ENCODE measurements around the gene SLC7A1. TPM values are rescaled to one million over a fixed set of nuclear protein-coding genes. Genes with fewer than 3 reads are reported as not detected.

Gene SLC7A1
- total and polyA plus RNA-seq, 12 donors, result 3.8 to 29.2 (median 17.4) TPM

DNA sequence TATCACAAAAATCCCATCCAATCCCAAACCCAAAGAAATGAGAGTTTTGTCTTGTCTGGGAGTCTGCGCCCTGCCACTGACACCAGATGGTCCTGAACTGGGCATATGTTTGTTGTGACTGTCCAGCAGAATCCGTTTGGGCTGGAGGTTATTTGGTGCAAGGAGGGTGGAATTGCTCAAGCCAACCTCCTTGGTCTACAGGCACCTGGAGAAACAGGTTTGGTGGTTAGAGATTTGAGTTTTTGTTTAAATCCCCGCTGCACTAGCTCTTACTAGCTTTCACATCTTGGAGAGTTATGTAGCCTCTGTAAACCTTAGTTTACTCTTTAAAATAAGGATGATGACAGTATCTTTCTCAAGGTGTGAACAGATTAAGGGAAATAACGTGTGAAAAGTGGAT, 101.7 kb downstream of the SLC7A1 start:
- H3K4me3 ChIP-seq, result no peak overlapping the region
- no peak for TF ChIP-seq CTCF (IDR thresholded peaks at IDR 0.05)
- peaks cover 0 to 25% (median 14%) of the 10 kb centered on the region in 9 donors for H3K4me1 ChIP-seq
- DNase-seq (no peak), ATAC-seq (no peak)
- H3K36me3 ChIP-seq, result peaks cover 0 to 38% (median 0%) of the 10 kb centered on the region in 9 donors
- peaks cover 0 to 4% (median 0%) of the 10 kb centered on the region in 7 donors for H3K27me3 ChIP-seq
- H3K9me3 ChIP-seq, result no peaks in the 10 kb centered on the region
- intact Hi-C loops (cut with DNase I), result no loop called here
- no peak overlapping the region for H3K27ac ChIP-seq
- 72 to 73% methylated on average over 4 of the region's 4 CpGs for WGBS, 2 donors

DNA sequence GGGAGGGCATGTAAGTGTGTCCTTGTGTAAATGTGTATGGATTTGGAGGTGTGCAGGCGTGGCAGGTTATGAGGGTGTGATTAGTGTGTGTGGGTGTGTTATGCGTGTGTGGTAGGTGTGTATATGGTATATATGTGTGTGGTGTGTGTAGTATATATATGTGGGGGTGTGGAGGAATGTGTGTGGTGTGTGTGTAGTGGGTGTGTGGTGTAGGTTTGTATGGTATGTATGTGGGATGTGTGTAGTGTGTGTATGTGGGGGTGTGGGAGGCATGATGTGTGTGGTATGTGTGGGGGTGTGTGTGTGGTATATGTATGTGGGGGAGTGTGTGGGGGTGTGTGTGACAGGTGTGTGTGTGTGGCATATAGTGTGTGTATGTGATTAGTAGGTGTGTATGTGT, 104.2 kb downstream of the SLC7A1 start:
- peaks cover 0 to 10% (median under 1%) of the 10 kb centered on the region in 9 donors for H3K4me1 ChIP-seq
- H3K27me3 ChIP-seq, result peaks cover 0 to 5% (median 0%) of the 10 kb centered on the region in 7 donors
- no peaks in the 10 kb centered on the region for H3K9me3 ChIP-seq
- ATAC-seq, result no peak
- no peak for TF ChIP-seq CTCF (IDR thresholded peaks at IDR 0.05)
- WGBS, 2 donors, result 46 to 74% methylated on average over 2 of the region's 2 CpGs
- no peak overlapping the region for H3K4me3 ChIP-seq
- no peak overlapping the region for H3K27ac ChIP-seq
- intact Hi-C loops (cut with DNase I), result no loop called here
- H3K36me3 ChIP-seq, result peaks cover 0 to 36% (median 0%) of the 10 kb centered on the region in 9 donors
- DNase-seq, result no peak

- H3K4me3 ChIP-seq, result no peak overlapping the region
- peaks cover 0 to 36% (median 0%) of the 10 kb centered on the region in 9 donors for H3K36me3 ChIP-seq
- TF ChIP-seq CTCF (IDR thresholded peaks at IDR 0.05), result no peak
- ATAC-seq (no peak), DNase-seq (no peak)
- intact Hi-C loops (cut with DNase I), result no loop called here
- WGBS, 2 donors, result 90 to 92% methylated on average over 9 of the region's 9 CpGs
- no peak overlapping the region for H3K27ac ChIP-seq
- H3K9me3 ChIP-seq, result no peaks in the 10 kb centered on the region
- H3K27me3 ChIP-seq, result peaks cover 0 to 5% (median 0%) of the 10 kb centered on the region in 7 donors
- H3K4me1 ChIP-seq, result peaks cover 0 to 2% (median 0%) of the 10 kb centered on the region in 9 donors
Observed at GRCh38 chr13:29490561-29490885, 105.0 kb downstream of the SLC7A1 start.

DNA sequence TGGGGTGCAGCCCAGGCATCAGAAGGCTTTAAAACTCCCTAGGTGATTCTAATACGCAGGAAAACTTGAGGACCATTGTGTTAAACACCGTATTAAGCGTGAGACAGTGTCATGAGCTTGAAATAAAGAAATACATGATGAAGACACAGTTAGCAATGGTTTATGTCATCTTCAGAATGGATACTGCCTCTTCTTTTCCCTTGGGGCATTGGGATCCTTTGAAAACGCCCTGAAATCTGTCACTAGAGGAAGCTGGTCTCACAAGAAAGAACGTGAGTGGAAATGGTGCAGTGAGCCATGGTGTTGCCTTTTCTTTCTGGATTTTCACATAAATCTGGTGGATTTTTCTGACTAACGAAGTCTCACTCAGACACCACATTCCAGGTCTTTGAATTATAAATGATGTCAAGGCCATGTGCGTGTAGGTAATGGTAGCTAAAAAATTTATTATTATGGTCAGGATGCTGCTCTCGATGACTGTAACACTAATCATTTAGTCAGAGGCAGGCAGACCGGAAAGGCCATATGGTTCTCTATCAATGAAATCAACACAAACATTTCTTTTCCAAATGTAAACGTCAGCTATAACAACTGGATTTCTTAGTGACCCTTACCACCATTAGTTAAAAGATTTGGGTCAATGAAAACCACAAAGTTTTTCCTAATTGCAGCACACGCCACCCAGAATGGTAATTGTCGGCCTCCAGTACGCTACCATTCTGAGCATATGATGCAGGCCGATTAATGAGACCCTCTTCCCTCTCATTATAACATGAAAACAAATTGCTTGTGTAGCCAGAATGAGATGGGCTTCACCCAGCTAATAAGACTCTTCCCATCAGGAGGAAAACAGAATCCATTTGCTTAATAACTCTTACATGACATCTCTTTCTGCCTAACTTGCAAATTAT, 105.6 kb downstream of the SLC7A1 start:
- WGBS, 2 donors, result 82% methylated on average over 14 of the region's 14 CpGs
- no peak for TF ChIP-seq CTCF (IDR thresholded peaks at IDR 0.05)
- DNase-seq (no peak), ATAC-seq (no peak)
- H3K9me3 ChIP-seq, result no peaks in the 10 kb centered on the region
- intact Hi-C loops (cut with DNase I), result no loop called here
- H3K4me3 ChIP-seq, result no peak overlapping the region
- H3K36me3 ChIP-seq, result peaks cover 0 to 36% (median 0%) of the 10 kb centered on the region in 9 donors
- peaks cover 0 to 5% (median 0%) of the 10 kb centered on the region in 7 donors for H3K27me3 ChIP-seq
- H3K27ac ChIP-seq, result no peak overlapping the region
- H3K4me1 ChIP-seq, result no peaks in the 10 kb centered on the region
